Body of pancreas (tissue), 4 donors: ENCODE data around the gene PANX2.

Source experiments
- CTCF ChIP-seq, 7 experiments: fragments of 450-650 bp in 4 of 7; fragments of 200-600 bp in 3 of 7; sonication (generic) in 3 of 7; IDR thresholded peaks; one replicate each; pipeline ENCODE4 v1.5.1; 2016 to 2019; ENCODE audit warnings: antibody characterized with exemption in 7 of 7
- POLR2A ChIP-seq, 3 donors: fragments of 450-650 bp; IDR thresholded peaks; one replicate each; pipeline ENCODE4 v1.6.1; 2016; ENCODE audit warnings: antibody characterized with exemption in 3 of 3, mild to moderate bottlenecking in 2 of 3

- no peak for TF ChIP-seq CTCF (IDR thresholded peaks at IDR 0.05)
- no peak for TF ChIP-seq POLR2A (IDR thresholded peaks at IDR 0.05)
Observed at GRCh38 chr22:50224071-50224470, 53.5 kb downstream of the PANX2 start.
